DOHH2 (cell line): ENCODE measurements around the gene TNNT2.

ENCODE experiments used
- H3F3A ChIP-seq: fragments of 200-600 bp; sonication (generic), shearing (Covaris generic); 2 replicates; pipeline ENCODE4 v1.6.0; 2016; ENCODE audit warnings: antibody characterized with exemption, mild to moderate bottlenecking; ENCODE audit not compliant: control insufficient read depth, insufficient read depth
- H3K27ac ChIP-seq: fragments of 200-600 bp; sonication (generic); 2 replicates; pipeline ENCODE4 v1.5.1; 2014; ENCODE audit warnings: low read depth, mild to moderate bottlenecking, low read length, moderate library complexity
- H3K27me3 ChIP-seq: fragments of 200-600 bp; sonication (generic); 2 replicates; pipeline ENCODE4 v1.6.1; 2014; ENCODE audit warnings: mild to moderate bottlenecking, low read length, mixed read lengths; ENCODE audit not compliant: control insufficient read depth
- H3K36me3 ChIP-seq: fragments of 200-600 bp; sonication (generic); 2 replicates; pipeline ENCODE4 v1.6.1; 2014; ENCODE audit warnings: mild to moderate bottlenecking, low read length, moderate library complexity, mixed read lengths; ENCODE audit not compliant: control insufficient read depth
- H3K4me1 ChIP-seq: fragments of 200-600 bp; sonication (generic); 2 replicates; pipeline ENCODE4 v1.6.1; 2014; ENCODE audit warnings: mild to moderate bottlenecking, low read length, mixed read lengths; ENCODE audit not compliant: control insufficient read depth
- H3K4me2 ChIP-seq: fragments of 200-600 bp; sonication (generic); 2 replicates; pipeline ENCODE4 v1.6.0; 2014; ENCODE audit warnings: mild to moderate bottlenecking, low read length, moderate library complexity
- H3K4me3 ChIP-seq: fragments of 200-600 bp; sonication (generic); 2 replicates; pipeline ENCODE4 v1.5.1; 2014; ENCODE audit warnings: mild to moderate bottlenecking, low read length, mixed read lengths
- H3K79me2 ChIP-seq: fragments of 200-600 bp; sonication (generic); 2 replicates; pipeline ENCODE4 v1.6.1; 2014; ENCODE audit warnings: mild to moderate bottlenecking, low read length, mixed read lengths; ENCODE audit not compliant: control insufficient read depth
- H3K9me2 ChIP-seq: fragments of 200-600 bp; sonication (generic); replicated peaks from 2 replicates; pipeline ENCODE4 v1.6.1; 2014; ENCODE audit warnings: mild to moderate bottlenecking, low read length, mixed read lengths; ENCODE audit not compliant: control insufficient read depth
- H3K9me3 ChIP-seq: fragments of 200-600 bp; sonication (generic); 2 replicates; pipeline ENCODE4 v1.6.1; 2014; ENCODE audit warnings: antibody characterized with exemption, low read length, mixed read lengths; ENCODE audit not compliant: control insufficient read depth, insufficient read depth
- H4K20me1 ChIP-seq: fragments of 200-600 bp; sonication (generic); 2 replicates; pipeline ENCODE4 v1.6.0; 2014; ENCODE audit warnings: low read depth, mild to moderate bottlenecking, antibody characterized with exemption, low read length, moderate library complexity; ENCODE audit not compliant: control insufficient read depth, insufficient read depth
- CTCF ChIP-seq: fragments of 200-600 bp; sonication (generic); IDR thresholded peaks from one replicate; pipeline ENCODE4 v1.5.1; 2014; ENCODE audit warnings: antibody characterized with exemption, mild to moderate bottlenecking, low read depth, low read length; ENCODE audit not compliant: poor library complexity, severe bottlenecking
- EZH2phosphoT487 ChIP-seq: fragments of 200-600 bp; sonication (generic); IDR thresholded peaks from 2 replicates; pipeline ENCODE4 v1.6.1; 2017; ENCODE audit warnings: borderline replicate concordance, mild to moderate bottlenecking, antibody characterized with exemption, low read length, moderate library complexity, mixed read lengths

The TNNT2 gene

GRCh38 chr1:201326710-201327109 is 50.8 kb downstream of the TNNT2 start:
- Histone ChIP-seq H3K79me2 (no peaks in the 10 kb centered on the region), H3K36me3 (no peaks in the 10 kb centered on the region), H3K4me3 (no peak overlapping the region), H3K4me1 (no peaks in the 10 kb centered on the region), H3K27me3 (no peaks in the 10 kb centered on the region), H4K20me1 (no peaks in the 10 kb centered on the region), H3K9me2 (no peaks in the 10 kb centered on the region), H3K27ac (no peak overlapping the region), H3F3A (no peaks in the 10 kb centered on the region), H3K9me3 (no peaks in the 10 kb centered on the region), H3K4me2 (no peak overlapping the region)
- no peak for TF ChIP-seq CTCF
- TF ChIP-seq EZH2phosphoT487: no peak

GRCh38 chr1:201325678-201326060 is 51.8 kb downstream of the TNNT2 start:
- Histone ChIP-seq H3K4me2 (no peak overlapping the region), H3K79me2 (no peaks in the 10 kb centered on the region), H3K27me3 (no peaks in the 10 kb centered on the region), H3F3A (no peaks in the 10 kb centered on the region), H3K9me3 (no peaks in the 10 kb centered on the region), H3K4me1 (no peaks in the 10 kb centered on the region), H3K4me3 (no peak overlapping the region), H3K27ac (no peak overlapping the region), H3K36me3 (no peaks in the 10 kb centered on the region), H4K20me1 (no peaks in the 10 kb centered on the region), H3K9me2 (no peaks in the 10 kb centered on the region)
- no peak for TF ChIP-seq CTCF
- TF ChIP-seq EZH2phosphoT487: no peak

DNA sequence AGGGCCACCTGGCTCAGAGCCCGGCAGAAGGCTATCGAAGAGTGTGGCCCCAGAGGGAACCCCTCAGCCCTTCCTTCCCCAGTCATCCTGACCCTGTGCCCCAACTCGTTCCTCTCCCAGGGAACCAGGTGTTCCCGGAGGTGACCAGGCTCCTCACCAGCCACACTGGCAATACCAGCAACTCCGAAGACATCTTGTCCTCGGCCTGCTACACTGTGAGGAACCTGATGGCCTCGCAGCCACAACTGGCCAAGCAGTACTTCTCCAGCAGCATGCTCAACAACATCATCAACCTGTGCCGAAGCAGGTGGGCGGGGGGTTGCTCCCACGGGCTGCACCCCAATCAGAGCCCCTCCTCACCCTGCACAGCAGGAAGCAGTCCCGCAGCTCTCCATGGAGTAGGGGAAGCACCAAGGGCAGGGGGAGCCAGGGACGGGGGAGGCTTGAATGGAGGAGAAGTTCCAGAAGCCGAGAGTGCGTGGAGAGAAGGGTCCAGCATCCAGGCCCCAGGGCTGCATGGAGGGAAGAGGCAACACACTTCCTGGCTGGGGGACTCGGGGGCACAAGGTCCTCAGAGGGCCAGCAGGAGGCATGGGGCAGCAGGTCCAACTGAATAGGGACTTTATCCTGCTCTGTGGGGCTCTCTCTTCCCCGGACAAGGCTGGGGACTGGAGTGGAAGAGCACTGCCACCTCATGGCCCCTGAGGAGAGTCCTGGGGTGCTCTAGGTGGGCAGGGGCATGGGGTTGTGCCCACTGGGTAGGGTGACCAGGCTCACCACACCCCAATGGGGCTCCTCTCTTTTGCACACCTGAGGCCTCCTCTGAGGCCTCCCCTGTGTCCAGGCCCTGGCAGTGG is 52.4 kb downstream of the TNNT2 start:
- TF ChIP-seq CTCF (no peak), EZH2phosphoT487 (no peak)
- H3K27me3 ChIP-seq: no peaks in the 10 kb centered on the region
- no peaks in the 10 kb centered on the region for H3K9me2 ChIP-seq
- no peak overlapping the region for H3K27ac ChIP-seq
- H3K4me1 ChIP-seq: no peaks in the 10 kb centered on the region
- no peak overlapping the region for H3K4me3 ChIP-seq
- H4K20me1 ChIP-seq: no peaks in the 10 kb centered on the region
- H3F3A ChIP-seq: no peaks in the 10 kb centered on the region
- no peaks in the 10 kb centered on the region for H3K9me3 ChIP-seq
- H3K79me2 ChIP-seq: no peaks in the 10 kb centered on the region
- H3K36me3 ChIP-seq: no peaks in the 10 kb centered on the region
- no peak overlapping the region for H3K4me2 ChIP-seq
